ENCODE data around the gene ZNF521.

- TF ChIP-seq CTCF (IDR thresholded peaks at IDR 0.05): no peak
- TF ChIP-seq POLR2A (IDR thresholded peaks at IDR 0.05): no peak
- TF ChIP-seq EP300 (IDR thresholded peaks at IDR 0.05): no peak
These were observed 251.5 kb downstream of the ZNF521 start for GRCh38 chr18:25100418-25100817.
